ENCODE data around the gene IQSEC1.

- TF ChIP-seq CTCF (IDR thresholded peaks at IDR 0.05) (no peak), POLR2A (IDR thresholded peaks at IDR 0.05) (no peak)
These were observed 187.0 kb downstream of the IQSEC1 start for GRCh38 chr3:12886106-12886679.

Data from lower leg skin (tissue), 3 donors.